ENCODE measurements around the gene CDC45.

Gene CDC45

DNA sequence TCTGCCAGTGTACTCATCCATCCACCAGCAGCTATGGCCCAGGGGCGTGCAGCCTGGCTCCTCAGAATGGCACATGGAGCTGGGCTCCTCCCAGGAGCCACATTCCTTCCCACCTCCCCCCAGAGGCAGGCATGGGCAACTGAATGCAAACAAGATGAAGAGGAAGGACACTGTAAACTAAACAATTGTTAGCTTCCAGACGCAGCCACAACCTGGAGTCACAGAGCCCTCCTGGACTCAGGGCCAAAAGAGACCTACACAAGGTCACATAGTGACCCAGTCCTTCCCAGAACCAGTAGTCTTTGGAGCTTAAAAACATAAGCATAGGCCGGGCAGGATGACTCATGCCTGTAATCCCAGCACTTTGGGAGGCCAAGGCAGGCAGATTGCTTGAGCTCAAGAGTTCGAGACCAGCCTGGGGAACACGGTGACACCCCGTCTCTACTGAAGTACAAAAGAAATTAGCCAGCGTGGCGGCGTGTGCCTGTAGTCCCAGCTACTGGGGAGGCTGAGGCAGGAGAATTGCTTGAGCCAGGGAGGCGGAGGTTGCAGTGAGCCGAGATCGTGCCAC lies 75.2 kb downstream of the CDC45 start:
- H3K9ac ChIP-seq (ENCODE audit: low read length): no peak overlapping the region
- H3K9me3 ChIP-seq (ENCODE audit: control insufficient read depth, insufficient read depth, low read depth, low read length): peaks cover 4% of the 10 kb centered on the region; the same call in 1 of the 2 replicates
- no peak overlapping the region for H3K27ac ChIP-seq (ENCODE audit: low read depth, low read length)
- no peaks in the 10 kb centered on the region for H3K27me3 ChIP-seq (ENCODE audit: control insufficient read depth, insufficient read depth, low read length)
- no peaks in the 10 kb centered on the region for H3K36me3 ChIP-seq (ENCODE audit: control insufficient read depth, insufficient read depth, low read length)
- no peak overlapping the region for H3K4me3 ChIP-seq (ENCODE audit: low read depth, low read length)
- H3K4me1 ChIP-seq (ENCODE audit: control insufficient read depth, insufficient read depth, low read length): peaks cover 9% of the 10 kb centered on the region

DNA sequence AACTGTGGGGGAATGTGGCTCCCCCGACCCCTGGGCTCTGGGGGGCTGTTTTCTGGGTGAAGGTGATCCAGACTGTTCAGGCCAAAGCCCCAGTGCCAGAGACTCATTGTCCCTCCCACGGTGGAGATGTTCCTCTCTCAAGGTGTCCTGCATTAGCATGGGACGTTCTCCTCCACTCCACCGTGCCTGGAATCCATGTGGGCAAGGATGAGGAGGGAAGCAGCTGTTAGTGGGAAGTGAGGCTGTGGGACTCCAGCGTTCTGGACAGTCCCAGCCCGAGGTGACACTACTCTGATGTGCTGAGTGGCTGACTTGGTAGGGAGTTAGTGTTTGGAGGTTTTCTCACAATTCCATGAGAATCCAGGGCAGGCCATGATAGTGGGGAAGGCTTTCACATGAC lies 75.9 kb downstream of the CDC45 start:
- Histone ChIP-seq H3K9me3 (ENCODE audit: control insufficient read depth, insufficient read depth, low read depth, low read length) (peaks cover 4% of the 10 kb centered on the region; the same call in 1 of the 2 replicates), H3K36me3 (ENCODE audit: control insufficient read depth, insufficient read depth, low read length) (no peaks in the 10 kb centered on the region), H3K9ac (ENCODE audit: low read length) (no peak overlapping the region), H3K4me1 (ENCODE audit: control insufficient read depth, insufficient read depth, low read length) (peaks cover 9% of the 10 kb centered on the region), H3K27ac (ENCODE audit: low read depth, low read length) (no peak overlapping the region), H3K4me3 (ENCODE audit: low read depth, low read length) (no peak overlapping the region), H3K27me3 (ENCODE audit: control insufficient read depth, insufficient read depth, low read length) (no peaks in the 10 kb centered on the region)

DNA sequence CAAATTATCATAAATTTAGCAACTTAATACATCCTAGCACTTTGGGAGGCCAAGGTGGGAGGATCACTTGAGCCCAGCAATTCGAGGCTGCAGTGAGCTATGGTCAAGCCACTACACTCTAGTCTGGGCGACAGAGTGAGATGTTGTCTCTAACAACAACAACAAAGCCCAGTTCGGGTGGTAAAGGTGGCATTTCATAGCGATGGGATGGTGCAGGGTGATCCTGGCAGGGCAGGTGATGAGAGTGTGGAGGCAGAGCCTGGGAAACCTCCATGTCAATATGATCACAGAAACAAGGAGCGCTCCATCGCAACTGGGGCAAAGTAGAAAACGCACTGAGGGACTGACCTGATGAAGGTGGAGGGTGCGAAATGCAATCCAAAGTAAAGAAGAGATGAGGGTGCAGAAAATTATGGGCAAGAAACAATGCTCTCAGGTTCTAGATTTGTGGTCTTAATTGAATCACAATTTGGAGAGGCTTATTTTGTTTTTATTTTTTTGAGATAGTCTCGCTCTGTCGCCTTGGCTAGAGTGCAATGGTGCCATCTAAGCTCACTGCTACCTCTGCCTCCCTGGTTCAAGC lies 77.3 kb downstream of the CDC45 start:
- Histone ChIP-seq H3K4me1 (ENCODE audit: control insufficient read depth, insufficient read depth, low read length) (peaks cover 9% of the 10 kb centered on the region), H3K4me3 (ENCODE audit: low read depth, low read length) (no peak overlapping the region), H3K36me3 (ENCODE audit: control insufficient read depth, insufficient read depth, low read length) (no peaks in the 10 kb centered on the region), H3K27ac (ENCODE audit: low read depth, low read length) (no peak overlapping the region), H3K9ac (ENCODE audit: low read length) (no peak overlapping the region), H3K9me3 (ENCODE audit: control insufficient read depth, insufficient read depth, low read depth, low read length) (peaks cover 4% of the 10 kb centered on the region; the same call in 1 of the 2 replicates), H3K27me3 (ENCODE audit: control insufficient read depth, insufficient read depth, low read length) (no peaks in the 10 kb centered on the region)

DNA sequence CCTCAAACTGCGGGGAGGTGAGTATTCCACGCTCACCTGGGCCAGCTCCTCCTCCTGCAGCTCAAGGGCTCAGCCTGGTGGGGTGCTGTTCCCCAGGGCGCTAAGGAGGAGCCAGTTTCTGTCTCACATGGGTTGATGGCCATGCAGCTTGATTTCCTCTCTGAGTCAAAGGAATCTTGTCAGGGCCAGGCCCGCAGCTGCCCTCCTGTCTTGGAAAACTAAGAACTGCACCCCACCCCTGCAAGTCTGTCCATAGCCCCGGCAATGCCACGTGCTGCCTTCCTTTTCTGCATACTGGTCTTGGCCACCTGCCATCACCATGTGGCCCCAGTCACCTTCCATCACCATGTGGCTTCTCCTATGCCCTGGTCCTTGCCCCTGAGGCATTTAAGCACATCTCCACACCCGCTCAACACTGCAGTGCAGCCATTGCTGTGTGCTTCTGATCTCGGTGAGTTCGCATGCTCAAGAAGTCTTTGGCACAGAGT lies 79.6 kb downstream of the CDC45 start:
- Histone ChIP-seq H3K9ac (ENCODE audit: low read length) (no peak overlapping the region), H3K36me3 (ENCODE audit: control insufficient read depth, insufficient read depth, low read length) (no peaks in the 10 kb centered on the region), H3K9me3 (ENCODE audit: control insufficient read depth, insufficient read depth, low read depth, low read length) (no peaks in the 10 kb centered on the region), H3K27me3 (ENCODE audit: control insufficient read depth, insufficient read depth, low read length) (no peaks in the 10 kb centered on the region), H3K27ac (ENCODE audit: low read depth, low read length) (no peak overlapping the region), H3K4me1 (ENCODE audit: control insufficient read depth, insufficient read depth, low read length) (peaks cover 8% of the 10 kb centered on the region), H3K4me3 (ENCODE audit: low read depth, low read length) (no peak overlapping the region)

DNA sequence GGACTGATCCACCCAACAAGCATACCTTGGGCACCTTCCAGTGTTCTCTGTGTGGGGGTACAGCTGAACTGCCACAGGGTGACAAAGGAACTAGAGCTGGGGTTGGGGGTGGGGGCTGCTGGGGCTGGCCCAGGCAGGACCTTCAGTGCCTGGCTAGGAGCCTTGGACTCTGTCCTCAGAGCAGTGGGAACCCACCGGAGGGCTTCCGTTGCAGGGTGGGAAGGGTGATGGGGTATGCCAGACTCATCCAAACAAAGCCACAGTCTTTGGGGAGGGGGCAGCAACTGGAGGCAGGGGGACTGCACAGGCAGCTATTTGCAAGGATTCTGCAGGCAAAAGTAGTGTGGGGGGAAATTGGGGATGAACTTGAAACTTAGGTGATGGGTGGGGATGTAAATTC lies 80.2 kb downstream of the CDC45 start:
- Histone ChIP-seq H3K27ac (ENCODE audit: low read depth, low read length) (no peak overlapping the region), H3K9me3 (ENCODE audit: control insufficient read depth, insufficient read depth, low read depth, low read length) (no peaks in the 10 kb centered on the region; the same call in 1 of the 2 replicates), H3K4me1 (ENCODE audit: control insufficient read depth, insufficient read depth, low read length) (peaks cover 2% of the 10 kb centered on the region), H3K36me3 (ENCODE audit: control insufficient read depth, insufficient read depth, low read length) (no peaks in the 10 kb centered on the region), H3K4me3 (ENCODE audit: low read depth, low read length) (no peak overlapping the region), H3K27me3 (ENCODE audit: control insufficient read depth, insufficient read depth, low read length) (no peaks in the 10 kb centered on the region), H3K9ac (ENCODE audit: low read length) (no peak overlapping the region)

DNA sequence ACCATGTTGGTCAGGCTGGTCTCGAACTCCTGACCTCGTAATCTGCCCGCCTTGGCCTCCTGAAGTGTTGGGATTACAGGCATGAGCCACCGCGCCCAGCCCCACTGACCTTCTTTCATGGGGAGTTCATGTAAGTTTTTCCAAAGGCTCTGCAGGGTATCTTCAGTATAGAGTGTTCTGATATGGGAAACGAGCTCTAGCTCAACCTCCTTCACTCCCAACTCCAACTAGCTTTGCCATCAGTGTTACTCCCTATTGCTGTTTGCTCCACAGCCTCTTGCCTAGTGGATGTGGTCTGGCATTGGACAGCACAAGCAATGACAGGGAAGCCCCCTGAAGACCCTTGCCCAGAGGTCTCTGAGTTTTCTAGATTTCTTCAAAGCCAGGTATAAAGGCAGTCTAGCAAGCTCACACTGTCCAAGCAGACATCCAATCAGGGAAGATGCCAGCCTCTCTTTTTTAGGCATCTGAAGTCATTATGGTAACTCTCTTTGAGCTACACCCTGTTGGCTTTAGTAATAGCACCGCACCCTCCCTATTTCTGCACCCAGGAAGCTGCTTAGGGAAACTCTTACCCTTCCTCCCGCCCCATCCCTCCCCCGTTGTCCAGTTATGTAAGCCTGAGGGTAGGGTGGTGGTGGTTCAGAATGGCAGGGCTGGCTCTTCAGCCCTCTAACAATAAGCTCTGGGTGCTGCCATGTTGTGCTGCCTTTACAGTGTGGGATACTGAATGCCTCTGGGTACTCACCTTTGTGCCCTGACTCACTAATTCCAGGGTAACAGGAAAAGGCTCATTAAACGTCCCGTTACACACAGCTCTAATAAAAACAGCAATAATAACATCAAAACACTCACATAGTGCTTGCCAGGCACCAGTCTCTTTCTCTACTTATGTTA lies 85.9 kb downstream of the CDC45 start:
- no peaks in the 10 kb centered on the region for H3K36me3 ChIP-seq (ENCODE audit: control insufficient read depth, insufficient read depth, low read length)
- H3K9ac ChIP-seq (ENCODE audit: low read length): no peak overlapping the region
- no peaks in the 10 kb centered on the region for H3K4me1 ChIP-seq (ENCODE audit: control insufficient read depth, insufficient read depth, low read length)
- no peak overlapping the region for H3K4me3 ChIP-seq (ENCODE audit: low read depth, low read length)
- H3K27ac ChIP-seq (ENCODE audit: low read depth, low read length): no peak overlapping the region
- no peaks in the 10 kb centered on the region; the same call in 1 of the 2 replicates for H3K9me3 ChIP-seq (ENCODE audit: control insufficient read depth, insufficient read depth, low read depth, low read length)
- H3K27me3 ChIP-seq (ENCODE audit: control insufficient read depth, insufficient read depth, low read length): no peaks in the 10 kb centered on the region

DNA sequence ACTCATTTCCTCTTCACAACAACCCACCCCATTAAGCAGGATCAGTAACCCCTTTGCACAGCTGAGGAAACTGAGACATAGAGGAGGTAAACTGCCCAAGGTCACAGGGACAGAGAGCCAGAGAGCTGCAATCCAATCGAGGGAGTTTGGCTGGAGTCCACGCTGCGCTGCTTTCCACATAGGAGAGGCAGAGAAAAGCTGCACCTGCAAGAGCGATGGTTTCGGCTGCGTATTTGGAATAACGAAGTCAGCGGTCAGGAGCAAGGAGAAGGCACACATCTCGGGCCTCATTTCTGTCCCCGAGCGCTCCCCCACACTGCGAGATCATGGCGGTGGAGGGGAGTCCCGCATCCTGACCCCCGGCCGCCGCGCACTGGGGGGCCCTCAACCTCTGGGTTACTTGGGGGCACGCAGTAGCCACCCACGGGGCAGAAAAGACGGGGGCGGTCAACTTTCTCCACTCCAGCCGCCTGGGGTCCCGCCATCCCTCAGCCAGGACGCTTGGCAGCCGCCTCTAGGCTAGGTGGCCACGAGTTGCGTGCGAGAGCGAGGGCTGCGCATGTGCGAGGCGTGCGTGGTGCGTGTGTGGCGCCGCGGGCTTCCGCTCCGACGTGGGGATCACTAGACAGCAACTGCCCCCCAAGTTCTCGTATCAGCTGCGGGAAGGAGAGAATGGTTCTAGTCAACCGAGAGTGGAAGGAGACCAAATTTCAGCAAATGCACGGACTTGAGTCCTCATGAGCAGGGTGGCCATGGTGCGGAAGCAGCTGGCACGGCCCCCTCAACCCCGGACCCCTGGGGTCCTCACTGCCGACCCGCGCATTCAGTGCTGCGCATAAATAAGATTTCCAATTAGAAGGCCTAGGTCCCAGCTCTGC lies 86.8 kb downstream of the CDC45 start:
- Histone ChIP-seq H3K9ac (ENCODE audit: low read length) (no peak overlapping the region), H3K9me3 (ENCODE audit: control insufficient read depth, insufficient read depth, low read depth, low read length) (no peaks in the 10 kb centered on the region; the same call in 1 of the 2 replicates), H3K27me3 (ENCODE audit: control insufficient read depth, insufficient read depth, low read length) (no peaks in the 10 kb centered on the region), H3K27ac (ENCODE audit: low read depth, low read length) (no peak overlapping the region), H3K36me3 (ENCODE audit: control insufficient read depth, insufficient read depth, low read length) (no peaks in the 10 kb centered on the region), H3K4me1 (ENCODE audit: control insufficient read depth, insufficient read depth, low read length) (no peaks in the 10 kb centered on the region), H3K4me3 (ENCODE audit: low read depth, low read length) (no peak overlapping the region)

DNA sequence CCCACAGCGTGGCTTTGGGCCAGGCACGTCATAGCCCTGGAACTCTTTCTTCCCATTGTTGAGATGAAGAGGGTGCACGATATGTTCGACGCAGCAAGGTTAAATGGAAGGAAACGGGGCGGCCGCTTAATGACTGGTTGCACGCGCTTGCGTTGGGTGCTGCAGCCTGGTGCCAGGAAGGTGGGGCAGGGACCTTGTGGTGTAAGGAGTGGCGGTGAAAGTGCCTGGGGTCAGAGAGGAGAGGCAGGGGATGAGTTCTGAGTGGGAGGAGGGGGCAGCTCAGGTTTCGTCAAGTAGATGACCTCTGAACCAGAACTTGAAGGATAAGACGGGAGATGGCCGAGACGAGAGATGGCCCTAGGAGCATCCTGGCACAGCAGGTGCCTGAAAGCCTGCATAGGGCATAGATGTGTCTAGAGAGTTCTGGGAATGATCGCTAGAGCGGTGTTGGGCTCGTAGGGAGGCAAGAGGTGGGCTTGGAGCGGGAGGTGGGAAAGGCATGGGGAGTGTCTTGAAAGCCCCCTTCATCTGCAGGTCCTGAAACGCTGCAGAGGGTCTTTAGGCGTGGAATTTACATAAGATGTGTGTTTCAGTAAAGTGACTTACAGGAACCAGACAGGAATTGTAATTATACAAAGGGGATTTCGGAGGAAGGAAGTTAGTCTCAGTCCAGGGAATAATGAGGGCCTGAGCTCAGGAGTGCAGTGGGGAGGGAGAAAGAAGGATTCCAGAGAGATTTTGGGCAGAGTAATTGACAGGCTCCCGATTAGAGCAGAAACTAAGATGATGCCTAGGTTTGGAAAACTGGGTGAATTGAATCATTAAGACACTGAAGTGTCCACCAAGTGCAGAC lies 87.7 kb downstream of the CDC45 start:
- no peak overlapping the region for H3K4me3 ChIP-seq (ENCODE audit: low read depth, low read length)
- no peaks in the 10 kb centered on the region for H3K27me3 ChIP-seq (ENCODE audit: control insufficient read depth, insufficient read depth, low read length)
- no peaks in the 10 kb centered on the region for H3K36me3 ChIP-seq (ENCODE audit: control insufficient read depth, insufficient read depth, low read length)
- H3K4me1 ChIP-seq (ENCODE audit: control insufficient read depth, insufficient read depth, low read length): no peaks in the 10 kb centered on the region
- H3K9ac ChIP-seq (ENCODE audit: low read length): no peak overlapping the region
- H3K27ac ChIP-seq (ENCODE audit: low read depth, low read length): no peak overlapping the region
- no peaks in the 10 kb centered on the region; the same call in 1 of the 2 replicates for H3K9me3 ChIP-seq (ENCODE audit: control insufficient read depth, insufficient read depth, low read depth, low read length)

DNA sequence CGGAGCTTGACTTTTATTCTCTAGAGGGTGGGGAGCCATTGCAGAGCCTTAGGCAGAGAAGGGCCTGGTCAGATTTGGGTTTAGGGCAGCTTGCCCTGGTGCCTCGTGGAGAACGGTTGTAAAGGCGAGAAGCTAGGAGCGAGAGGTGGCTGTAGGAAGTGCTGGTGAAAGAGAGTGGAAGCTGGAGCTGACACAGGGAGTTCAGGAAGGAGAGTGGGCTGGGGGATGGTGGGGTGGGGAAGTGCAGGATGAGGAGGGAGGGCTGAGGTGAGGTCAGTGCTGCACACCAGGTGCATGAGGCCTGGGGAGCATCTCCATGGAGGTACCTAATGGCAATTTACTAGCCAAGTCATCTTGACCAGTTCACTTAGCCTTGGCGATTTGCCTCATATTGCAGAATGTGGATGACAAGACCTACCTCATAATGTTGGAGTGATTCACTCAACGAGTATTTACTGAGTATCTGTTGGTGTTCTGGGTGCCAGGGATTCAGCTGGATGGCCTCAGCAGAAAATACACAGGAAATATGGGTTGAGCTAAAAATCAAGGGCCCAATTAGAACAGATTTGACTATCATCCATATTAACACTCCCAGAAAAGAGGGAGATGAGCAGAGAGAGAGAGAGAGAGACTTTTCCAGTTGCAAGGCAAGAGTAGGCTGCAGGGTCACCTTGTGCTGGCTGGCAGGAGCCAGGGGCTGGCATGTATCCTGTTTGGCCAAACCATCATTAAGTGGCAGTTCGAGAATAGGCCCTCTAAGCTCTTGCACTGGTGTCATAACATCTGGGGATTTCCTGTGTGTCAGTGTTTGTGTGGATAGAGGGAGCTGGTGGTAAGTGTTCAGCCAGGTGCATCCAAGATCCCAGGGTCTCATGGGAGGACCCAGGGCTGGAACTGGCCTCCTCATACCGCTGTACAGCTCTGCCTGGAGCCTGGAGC lies 88.9 kb downstream of the CDC45 start:
- H3K9ac ChIP-seq (ENCODE audit: low read length): no peak overlapping the region
- H3K4me3 ChIP-seq (ENCODE audit: low read depth, low read length): no peak overlapping the region
- H3K36me3 ChIP-seq (ENCODE audit: control insufficient read depth, insufficient read depth, low read length): no peaks in the 10 kb centered on the region
- H3K27ac ChIP-seq (ENCODE audit: low read depth, low read length): no peak overlapping the region
- no peaks in the 10 kb centered on the region; the same call in 1 of the 2 replicates for H3K9me3 ChIP-seq (ENCODE audit: control insufficient read depth, insufficient read depth, low read depth, low read length)
- H3K27me3 ChIP-seq (ENCODE audit: control insufficient read depth, insufficient read depth, low read length): no peaks in the 10 kb centered on the region
- no peaks in the 10 kb centered on the region for H3K4me1 ChIP-seq (ENCODE audit: control insufficient read depth, insufficient read depth, low read length)

Data from HUES6 (cell line).